Stimulated activated CD4-positive, alpha-beta T cell treated with anti-CD3 and anti-CD28 coated beads, TNF-alpha, amount 100 ng/mL, for 4 hours (primary cell): ENCODE measurements around the gene FIZ1.
"Not testable (repeated sequence)": the region's sequence is repeated elsewhere in the genome, so short reads cannot be mapped to it uniquely, and the experiment has no call there.

ENCODE experiments used
- DNase-seq, 3 experiments: peaks; one replicate each; pipeline ENCODE4 v3.0.0-alpha.2; 2020; ENCODE audit warnings: low read depth in 3 of 3

The FIZ1 gene

GRCh38 chr19:55576746-55577145 is 22.6 kb downstream of the FIZ1 start:
- no peak for DNase-seq

DNA sequence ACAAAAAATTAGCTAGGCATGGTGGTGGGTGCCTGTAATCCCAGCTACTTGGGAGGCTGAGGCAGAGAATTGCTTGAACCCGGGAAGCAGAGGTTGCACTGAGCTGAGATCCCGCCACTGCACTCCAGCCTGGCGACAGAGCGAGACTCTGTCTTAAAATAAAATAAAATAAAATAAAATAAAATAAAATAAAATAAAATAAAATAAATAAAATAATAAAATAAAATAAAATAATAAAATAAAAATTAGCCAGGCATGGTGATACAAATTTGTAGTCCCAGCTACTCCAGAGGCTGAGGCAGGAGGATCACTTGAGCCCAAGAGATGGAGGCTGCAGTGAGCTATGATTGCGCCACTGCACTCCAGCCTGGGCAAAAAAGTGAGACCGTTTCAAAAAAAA is 25.4 kb downstream of the FIZ1 start:
- DNase-seq = not testable (repeated sequence)

DNA sequence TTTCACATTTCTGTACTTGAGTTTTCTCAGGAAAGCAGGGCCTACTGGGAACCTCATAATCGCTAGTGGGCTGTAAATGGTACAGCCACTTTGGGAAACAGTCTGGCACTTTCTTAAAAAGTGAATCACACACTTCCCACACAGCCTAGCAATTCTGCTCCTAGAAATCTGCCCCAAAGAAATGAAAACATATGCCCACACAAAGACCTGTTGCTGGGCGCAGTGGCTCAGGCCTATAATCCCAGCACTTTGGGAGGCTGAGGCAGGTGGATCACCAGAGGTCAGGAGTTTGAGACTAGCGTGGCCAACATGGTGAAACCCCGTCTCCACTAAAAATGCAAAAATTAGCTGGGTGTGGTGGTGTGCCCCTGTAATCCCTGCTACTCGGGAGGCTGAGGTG is 29.8 kb downstream of the FIZ1 start:
- not testable (repeated sequence) for DNase-seq

GRCh38 chr19:55567708-55568328 is 31.5 kb downstream of the FIZ1 start:
- no peak for DNase-seq

- no peak for DNase-seq
Observed at GRCh38 chr19:55566823-55567222, 32.5 kb downstream of the FIZ1 start.

GRCh38 chr19:55563261-55563690 is 36.0 kb downstream of the FIZ1 start:
- DNase-seq = no peak

GRCh38 chr19:55559684-55560083 is 39.6 kb downstream of the FIZ1 start:
- no peak for DNase-seq

DNA sequence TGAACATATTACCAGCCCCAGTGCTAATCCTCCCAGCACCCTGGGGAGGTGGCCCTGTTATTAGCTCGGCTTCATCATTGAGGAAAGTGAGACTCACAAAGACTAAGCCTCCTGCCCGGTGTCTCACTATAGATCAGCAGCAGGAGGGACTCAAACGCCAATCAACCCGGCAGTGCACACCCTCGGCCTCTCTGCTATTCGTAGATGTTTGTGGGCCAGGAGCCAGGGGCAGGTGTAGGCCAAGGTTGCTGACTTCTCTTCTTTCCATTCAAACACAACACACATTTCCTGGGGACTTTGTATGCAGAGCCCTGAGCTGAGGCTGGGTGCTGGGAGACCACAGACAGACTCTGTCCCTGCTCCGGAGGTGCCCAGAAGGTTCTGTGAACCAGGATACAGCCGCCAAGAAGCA is 44.6 kb downstream of the FIZ1 start:
- DNase-seq = no peak

DNA sequence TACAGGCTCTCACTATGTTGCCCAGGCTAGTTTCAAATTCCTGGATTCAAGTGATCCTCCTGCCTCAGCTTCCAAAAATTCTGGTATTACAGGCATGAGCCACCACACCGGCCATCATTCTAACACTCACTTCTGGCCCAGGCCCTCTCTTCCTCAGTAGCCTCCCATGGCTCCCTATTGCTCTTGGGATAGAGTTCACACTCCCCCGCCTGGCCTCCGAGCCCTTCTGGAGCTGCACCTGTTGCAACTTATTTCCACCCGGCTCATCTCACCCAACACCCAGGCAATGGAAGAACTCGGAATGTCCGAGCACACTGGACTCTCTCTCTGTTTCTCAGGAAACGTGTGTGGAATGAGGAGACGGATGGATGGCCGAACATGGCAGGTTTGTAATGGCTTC is 45.0 kb downstream of the FIZ1 start:
- no peak for DNase-seq

DNA sequence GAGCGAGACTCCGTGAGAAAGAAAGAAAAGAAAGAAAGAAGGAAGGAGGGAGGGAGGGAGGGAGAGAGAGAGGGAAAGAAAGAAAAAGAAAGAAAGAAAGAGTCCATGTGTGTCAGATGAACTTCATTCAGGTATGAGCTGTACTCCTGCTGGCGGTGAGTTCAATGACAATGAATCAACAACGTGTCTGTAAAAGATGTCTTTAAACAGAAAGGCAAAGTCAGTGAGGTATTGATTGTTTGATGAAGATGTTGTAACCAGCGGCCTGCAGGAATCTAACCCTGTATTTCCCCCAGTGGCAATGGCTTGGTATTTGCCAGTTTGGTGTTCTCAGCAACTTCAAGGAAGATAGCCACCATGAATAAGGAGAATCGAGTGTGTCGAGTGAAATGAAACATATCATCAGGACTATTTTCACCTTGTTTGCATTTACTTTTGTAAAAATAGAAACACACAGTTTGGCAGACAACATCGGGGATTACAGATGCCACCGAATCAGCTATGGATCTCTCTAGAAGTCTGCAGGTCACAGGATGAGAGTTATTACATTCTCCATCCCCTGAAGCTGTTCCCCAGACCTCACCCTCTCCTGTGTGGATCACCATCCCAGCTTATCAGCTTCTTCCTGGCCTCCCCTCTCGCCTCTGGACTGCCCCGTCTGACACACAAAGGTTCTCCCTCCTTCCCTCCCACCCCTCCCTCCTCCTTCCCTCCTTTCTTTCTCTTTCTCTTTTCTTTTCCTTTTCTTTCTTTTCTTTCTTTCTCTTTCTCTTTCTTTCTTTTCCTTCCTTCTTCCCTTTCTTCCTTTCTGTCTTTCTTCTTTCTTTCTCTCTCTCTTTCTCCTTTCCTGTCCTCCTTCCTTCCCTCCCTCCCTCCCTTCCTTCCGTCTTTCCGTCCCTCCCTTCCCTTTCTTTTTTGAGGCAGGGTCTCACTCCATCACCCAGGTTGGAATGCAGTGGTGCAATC is 45.8 kb downstream of the FIZ1 start:
- DNase-seq = no peak

DNA sequence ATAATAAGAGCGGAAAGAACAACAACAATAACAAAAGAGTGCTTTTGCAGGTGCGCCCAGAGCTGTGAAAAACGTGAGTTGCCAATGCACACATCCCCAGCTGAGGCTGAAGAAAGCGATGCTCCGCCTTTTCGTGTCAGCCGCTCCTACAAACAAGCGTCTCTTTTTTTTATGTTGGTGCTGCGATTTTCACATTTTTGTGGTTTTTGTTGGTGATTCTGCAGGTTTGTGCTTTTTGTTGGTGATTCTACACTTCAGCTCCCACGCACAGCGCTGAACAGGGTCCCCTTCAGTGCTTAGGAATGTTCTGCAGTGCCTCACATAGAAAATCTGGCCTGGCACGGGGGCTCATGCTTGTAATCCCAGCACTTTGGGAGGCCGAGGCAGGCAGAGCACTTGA is 46.7 kb downstream of the FIZ1 start:
- no peak for DNase-seq

DNA sequence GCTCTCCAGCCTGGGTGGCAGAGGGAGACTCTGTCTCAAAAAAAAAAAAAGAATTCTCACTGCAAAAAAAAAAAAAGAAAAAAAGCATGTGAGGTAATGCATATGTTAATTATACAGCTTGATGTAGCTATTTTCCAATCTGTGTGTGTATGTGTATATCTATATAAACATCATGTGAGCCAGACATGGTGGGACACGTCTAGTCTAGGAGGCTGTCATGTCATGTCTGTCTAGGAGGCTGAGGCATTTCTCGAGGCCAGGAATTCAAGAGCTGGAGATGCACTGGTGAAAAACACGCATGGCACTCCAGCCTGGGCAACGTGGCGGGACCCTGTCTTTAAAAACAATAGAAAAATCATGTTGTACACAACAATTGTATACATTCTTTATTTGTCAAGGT is 47.1 kb downstream of the FIZ1 start:
- DNase-seq = no peak

- no peak for DNase-seq
Observed at GRCh38 chr19:55550321-55550650, 49.0 kb downstream of the FIZ1 start.

GRCh38 chr19:55549500-55550320 is 49.6 kb downstream of the FIZ1 start:
- DNase-seq = no peak

DNA sequence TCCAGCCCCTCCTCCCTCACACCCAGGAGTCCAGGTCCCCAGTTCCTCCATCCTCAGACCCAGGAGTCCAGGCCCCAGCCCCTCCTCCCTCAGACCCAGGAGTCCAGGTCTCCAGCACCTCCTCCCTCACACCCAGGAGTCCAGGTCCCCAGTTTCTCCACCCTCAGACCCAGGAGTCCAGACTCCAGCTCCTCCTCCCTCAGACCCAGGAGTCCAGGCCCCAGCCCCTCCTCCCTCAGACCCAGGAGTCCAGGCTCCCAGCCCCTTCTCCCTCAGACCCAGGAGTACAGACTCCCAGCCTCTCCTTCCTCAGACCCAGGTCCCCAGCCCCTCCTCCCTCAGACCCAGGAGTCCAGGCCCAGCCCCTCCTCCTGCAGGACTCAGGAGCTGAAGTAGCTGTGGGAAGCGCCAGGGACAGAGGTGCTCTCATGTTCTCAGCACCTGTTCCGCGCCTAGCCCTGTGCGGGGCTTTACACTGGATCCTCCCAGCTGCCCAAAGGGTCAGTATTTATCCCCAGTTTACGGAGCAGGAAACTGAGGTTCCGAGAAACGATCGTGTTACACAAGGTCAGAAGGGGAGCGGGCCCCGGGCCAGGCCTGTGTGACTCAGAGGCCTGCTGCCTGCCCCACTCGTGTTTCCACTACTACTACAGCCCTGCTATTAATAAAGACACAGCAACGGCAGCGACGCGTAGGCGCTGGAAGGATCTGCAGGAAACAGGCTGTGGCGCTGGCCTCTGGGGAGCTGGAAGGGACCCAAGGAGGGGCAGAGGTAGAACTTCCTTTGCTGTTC is 52.3 kb downstream of the FIZ1 start:
- DNase-seq = no peak

- no peak for DNase-seq
Observed at GRCh38 chr19:55546011-55546410, 53.3 kb downstream of the FIZ1 start.

DNA sequence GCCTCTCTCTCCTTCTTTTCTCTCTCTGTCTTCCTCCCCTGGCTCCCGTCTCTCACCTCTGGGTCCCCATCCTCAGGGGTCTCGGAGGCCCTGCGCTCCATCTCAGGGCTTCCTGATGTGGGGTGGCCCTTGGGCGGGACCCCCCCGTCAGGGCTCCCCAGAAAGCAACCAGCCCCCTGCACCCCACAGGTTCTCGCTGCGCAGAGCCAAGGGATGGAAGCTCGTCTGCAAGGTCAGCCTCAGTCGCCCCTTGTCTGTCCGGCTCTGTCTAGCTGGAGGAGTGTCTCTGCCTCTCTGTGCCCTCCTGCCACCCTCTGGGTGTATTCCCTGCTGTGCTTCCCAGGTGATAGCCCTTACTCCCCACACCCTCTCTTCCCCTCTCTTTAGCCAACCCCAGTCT is 53.9 kb downstream of the FIZ1 start, which contains the start of gene SBK3:
Gene SBK3 (minus strand): TSS at position 101 of the 400 bp plus-strand sequence. CDS start 0 bp downstream, at position 101.
- no peak for DNase-seq

DNA sequence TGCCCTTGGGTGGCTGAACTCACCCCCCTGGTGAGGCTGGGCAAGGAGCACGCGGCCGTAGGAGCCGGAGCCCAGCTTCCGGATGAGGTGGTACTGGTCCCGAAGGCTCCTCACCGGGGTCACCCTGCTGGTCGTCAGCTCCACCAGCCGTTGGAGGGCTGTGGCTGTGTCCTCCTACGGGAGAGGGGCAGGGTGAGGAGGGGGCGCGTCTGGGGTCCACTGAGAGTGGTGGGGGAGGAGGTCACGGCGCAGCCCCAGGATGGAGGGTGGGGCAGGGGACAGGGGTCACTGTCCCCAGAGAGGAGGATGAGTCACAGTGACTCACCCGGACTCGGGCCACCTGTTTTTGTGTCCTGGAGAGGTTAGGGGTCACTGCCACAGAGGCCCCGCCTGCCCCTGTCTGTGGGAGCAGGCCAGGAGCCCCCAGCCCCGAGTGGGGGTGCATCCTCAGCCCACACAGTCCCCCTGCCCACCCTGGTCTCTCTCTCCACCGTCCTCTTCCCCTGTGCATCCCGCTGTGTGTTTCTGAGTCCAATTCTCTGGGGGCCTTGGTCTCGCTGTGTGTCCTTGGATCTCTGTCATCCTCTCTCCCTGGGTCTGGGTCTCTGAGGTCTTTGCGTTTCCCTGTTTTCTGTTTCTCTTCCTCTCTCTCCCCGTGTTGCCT is 54.4 kb downstream of the FIZ1 start:
- DNase-seq = no peak

DNA sequence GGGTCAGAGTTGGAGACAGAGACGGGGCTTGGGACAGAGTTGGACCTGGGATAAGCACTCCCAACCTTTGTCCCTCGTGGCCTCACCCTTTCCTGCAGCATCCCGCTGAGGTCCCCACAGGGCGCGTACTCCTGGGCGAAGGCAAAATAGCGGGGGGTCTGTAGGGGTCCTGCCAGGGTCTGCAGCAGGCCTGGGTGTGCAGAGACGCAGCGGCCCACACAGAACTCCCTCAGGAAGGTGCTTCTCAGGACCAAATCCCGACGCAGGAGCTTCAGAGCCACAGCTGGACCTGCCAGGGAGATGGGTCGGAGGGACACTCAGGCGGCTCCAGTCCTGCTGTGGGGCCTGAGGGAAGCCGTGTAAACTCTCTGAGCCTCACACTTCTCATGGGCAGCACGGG is 55.3 kb downstream of the FIZ1 start:
- DNase-seq = no peak

GRCh38 chr19:55543567-55543966 is 55.8 kb downstream of the FIZ1 start:
- DNase-seq = no peak

DNA sequence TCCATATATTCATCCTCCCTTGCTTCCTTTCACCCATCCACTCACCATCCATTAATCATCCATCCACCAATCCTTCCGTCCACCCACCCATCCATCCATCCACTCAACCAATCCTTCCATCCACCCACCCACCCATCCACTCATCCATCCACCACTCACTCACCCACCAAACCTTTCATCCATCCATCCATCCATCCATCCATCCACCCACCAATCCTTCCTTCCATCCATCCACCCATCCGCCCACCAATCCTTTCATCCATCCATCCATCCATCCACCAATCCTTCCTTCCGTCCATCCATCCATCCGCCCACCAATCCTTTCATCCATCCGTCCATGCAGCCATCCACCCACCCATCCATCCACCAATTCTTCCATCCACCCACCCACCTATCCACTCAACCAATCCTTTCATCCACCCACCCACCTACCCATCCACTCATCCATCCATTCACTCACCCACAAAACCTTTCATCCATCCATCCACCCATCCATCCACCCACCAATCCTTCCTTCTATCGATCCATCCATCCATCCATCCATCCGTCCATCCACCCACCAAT is 56.9 kb downstream of the FIZ1 start:
- no peak for DNase-seq
